ENCODE data around the gene ANXA9.
A peak's percentile ranks its signal among the peaks of the same experiment; 100 is the strongest.

ANXA9 gene

DNA sequence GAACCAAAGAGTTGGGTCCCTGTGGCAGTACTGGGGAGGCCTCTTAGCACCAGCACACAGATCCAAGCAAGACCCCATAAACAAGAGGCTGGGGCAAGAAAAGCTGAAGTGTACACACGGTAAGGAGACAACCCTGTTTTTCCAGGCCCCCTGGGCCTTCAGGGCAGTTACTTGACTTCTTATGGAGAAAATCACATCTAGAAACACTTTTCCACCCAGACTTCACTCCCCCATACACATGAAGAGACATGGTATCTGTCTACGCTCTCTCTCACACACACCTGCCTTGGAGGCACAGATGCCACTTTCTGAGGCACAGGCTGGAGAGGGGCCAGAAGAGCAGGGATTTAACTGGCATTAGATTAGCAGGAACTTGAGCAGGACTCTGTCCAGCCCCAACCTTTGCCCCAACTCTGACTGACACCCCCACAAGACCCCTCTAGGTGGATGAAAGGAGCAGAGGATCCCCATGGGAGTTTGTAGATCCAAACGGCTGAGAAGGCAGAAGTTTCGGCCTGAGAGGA lies 9.6 kb upstream of the ANXA9 start:
- peak overlapping the region; percentile 89 for H3K4me3 ChIP-seq (replicated peaks; ENCODE audit: insufficient read depth, low read length)
- no peak overlapping the region; the same call in 1 of the 2 replicates for H3K27ac ChIP-seq (replicated peaks)
- no peaks in the 10 kb centered on the region for H3K27me3 ChIP-seq (ENCODE audit: insufficient read depth, poor library complexity, severe bottlenecking)
- TF ChIP-seq, protein P1, sequence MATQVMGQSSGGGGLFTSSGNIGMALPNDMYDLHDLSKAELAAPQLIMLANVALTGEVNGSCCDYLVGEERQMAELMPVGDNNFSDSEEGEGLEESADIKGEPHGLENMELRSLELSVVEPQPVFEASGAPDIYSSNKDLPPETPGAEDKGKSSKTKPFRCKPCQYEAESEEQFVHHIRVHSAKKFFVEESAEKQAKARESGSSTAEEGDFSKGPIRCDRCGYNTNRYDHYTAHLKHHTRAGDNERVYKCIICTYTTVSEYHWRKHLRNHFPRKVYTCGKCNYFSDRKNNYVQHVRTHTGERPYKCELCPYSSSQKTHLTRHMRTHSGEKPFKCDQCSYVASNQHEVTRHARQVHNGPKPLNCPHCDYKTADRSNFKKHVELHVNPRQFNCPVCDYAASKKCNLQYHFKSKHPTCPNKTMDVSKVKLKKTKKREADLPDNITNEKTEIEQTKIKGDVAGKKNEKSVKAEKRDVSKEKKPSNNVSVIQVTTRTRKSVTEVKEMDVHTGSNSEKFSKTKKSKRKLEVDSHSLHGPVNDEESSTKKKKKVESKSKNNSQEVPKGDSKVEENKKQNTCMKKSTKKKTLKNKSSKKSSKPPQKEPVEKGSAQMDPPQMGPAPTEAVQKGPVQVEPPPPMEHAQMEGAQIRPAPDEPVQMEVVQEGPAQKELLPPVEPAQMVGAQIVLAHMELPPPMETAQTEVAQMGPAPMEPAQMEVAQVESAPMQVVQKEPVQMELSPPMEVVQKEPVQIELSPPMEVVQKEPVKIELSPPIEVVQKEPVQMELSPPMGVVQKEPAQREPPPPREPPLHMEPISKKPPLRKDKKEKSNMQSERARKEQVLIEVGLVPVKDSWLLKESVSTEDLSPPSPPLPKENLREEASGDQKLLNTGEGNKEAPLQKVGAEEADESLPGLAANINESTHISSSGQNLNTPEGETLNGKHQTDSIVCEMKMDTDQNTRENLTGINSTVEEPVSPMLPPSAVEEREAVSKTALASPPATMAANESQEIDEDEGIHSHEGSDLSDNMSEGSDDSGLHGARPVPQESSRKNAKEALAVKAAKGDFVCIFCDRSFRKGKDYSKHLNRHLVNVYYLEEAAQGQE (IDR thresholded peaks at IDR 0.05; ENCODE audit: insufficient replicate concordance, low read depth): no peak
- TF ChIP-seq, protein P2, sequence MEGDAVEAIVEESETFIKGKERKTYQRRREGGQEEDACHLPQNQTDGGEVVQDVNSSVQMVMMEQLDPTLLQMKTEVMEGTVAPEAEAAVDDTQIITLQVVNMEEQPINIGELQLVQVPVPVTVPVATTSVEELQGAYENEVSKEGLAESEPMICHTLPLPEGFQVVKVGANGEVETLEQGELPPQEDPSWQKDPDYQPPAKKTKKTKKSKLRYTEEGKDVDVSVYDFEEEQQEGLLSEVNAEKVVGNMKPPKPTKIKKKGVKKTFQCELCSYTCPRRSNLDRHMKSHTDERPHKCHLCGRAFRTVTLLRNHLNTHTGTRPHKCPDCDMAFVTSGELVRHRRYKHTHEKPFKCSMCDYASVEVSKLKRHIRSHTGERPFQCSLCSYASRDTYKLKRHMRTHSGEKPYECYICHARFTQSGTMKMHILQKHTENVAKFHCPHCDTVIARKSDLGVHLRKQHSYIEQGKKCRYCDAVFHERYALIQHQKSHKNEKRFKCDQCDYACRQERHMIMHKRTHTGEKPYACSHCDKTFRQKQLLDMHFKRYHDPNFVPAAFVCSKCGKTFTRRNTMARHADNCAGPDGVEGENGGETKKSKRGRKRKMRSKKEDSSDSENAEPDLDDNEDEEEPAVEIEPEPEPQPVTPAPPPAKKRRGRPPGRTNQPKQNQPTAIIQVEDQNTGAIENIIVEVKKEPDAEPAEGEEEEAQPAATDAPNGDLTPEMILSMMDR (IDR thresholded peaks at IDR 0.05; ENCODE audit: insufficient read depth, low read length): no peak
- no peak for TF ChIP-seq SPI1 (IDR thresholded peaks at IDR 0.05; ENCODE audit: borderline replicate concordance, low read depth)
- no peak for TF ChIP-seq GABPA (IDR thresholded peaks at IDR 0.05; ENCODE audit: low read depth)
- no peak for TF ChIP-seq POLR2AphosphoS5 (IDR thresholded peaks at IDR 0.05; ENCODE audit: low read depth)
- DNase-seq (ENCODE audit: low read depth in 1 of 2, low spot score in 1 of 2): no peak

DNA sequence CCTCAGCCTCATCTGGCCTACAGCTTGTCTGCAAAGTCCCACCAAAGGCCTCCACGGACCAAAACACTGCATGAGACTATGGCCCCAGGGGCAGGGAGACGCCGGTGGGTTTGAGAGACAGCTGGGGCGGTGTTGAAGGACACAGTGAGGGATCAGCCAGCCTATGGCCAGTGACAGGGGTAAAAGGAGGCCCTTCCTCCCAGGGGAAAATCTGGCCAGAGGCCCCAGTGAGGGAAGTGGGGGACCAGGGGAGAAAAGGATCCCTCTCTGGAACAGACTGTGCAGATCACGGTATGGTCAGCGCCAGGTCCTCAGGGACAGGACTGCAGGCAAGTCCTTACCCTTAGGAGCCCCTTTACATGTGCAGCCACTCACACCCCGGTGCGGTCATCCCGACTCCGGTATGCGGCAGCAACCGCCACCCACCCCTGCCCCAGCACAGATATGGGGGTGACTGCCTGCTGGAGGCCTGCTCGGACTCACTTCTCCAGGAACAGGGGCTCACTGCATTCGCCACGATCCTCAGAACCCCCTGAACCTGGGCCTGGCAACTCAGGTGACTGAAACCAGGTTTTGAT lies 8.7 kb upstream of the ANXA9 start:
- H3K4me3 ChIP-seq (replicated peaks; ENCODE audit: insufficient read depth, low read length): peak overlapping the region; percentile 89
- peak overlapping the region; percentile 93 for H3K27ac ChIP-seq (replicated peaks)
- DNase-seq (ENCODE audit: low read depth in 1 of 2, low spot score in 1 of 2): no peak
- TF ChIP-seq, protein P2 (IDR thresholded peaks at IDR 0.05; ENCODE audit: insufficient read depth, low read length): no peak
- TF ChIP-seq POLR2AphosphoS5 (IDR thresholded peaks at IDR 0.05; ENCODE audit: low read depth): no peak
- no peak for TF ChIP-seq GABPA (IDR thresholded peaks at IDR 0.05; ENCODE audit: low read depth)
- H3K27me3 ChIP-seq (ENCODE audit: insufficient read depth, poor library complexity, severe bottlenecking): no peaks in the 10 kb centered on the region

DNA sequence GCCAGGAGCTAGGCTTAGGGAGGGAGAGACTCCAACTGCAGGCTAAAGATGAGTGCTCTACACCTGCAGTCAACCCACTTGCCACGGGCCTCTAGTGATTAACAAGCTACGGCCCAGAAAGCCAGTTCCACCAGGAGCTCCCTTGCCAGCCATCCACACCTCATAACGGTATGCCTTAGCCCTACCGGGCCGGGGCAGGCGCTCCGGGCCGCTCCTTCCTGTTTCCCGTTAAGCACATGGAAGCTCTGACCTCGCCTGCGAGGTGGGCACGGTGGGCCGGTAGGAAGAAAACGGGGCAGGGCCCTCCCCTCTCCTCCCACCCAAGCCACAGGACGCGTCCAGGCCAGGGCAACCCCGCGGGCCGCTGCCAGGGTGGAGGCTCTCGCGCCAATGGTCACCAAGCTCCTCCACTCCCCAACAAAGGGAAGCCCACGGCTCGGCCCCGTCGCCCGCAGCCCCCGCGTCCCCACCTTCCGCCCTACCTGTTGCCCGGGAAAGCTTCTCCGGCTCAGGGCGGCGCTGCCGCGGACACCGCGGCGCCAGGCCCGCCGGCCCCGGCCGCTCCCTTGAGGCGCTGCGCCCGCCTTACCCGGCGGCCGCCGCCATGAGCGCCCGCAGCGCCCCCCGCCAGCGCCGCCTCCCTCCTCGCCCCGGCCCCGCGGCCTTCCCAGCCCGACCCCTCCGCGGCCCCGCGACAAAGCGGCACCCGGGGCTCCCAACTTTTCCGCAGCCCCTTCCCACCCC lies 8.1 kb upstream of the ANXA9 start:
- Histone ChIP-seq H3K4me3 (replicated peaks; ENCODE audit: insufficient read depth, low read length) (peak overlapping the region; percentile 89), H3K27ac (replicated peaks) (peak overlapping the region; percentile 93), H3K27me3 (ENCODE audit: insufficient read depth, poor library complexity, severe bottlenecking) (no peaks in the 10 kb centered on the region)
- DNase-seq (ENCODE audit: low read depth in 1 of 2, low spot score in 1 of 2): peak in 1 of 2 experiments; percentile 57
- TF ChIP-seq GABPA (IDR thresholded peaks at IDR 0.05; ENCODE audit: low read depth) (no peak), SPI1 (IDR thresholded peaks at IDR 0.05; ENCODE audit: borderline replicate concordance, low read depth) (no peak), POLR2AphosphoS5 (IDR thresholded peaks at IDR 0.05; ENCODE audit: low read depth) (no peak; the same call in 1 of the 2 replicates)
- TF ChIP-seq, protein P2 (IDR thresholded peaks at IDR 0.05; ENCODE audit: insufficient read depth, low read length): no peak
- TF ChIP-seq, protein P1 (IDR thresholded peaks at IDR 0.05; ENCODE audit: insufficient replicate concordance, low read depth): no peak
